SU-DHL-6 (cell line): ENCODE data around the gene EIF1AD.

Experiments
- H2AFZ ChIP-seq: fragments of 200-600 bp; sonication (generic); 2 replicates; pipeline ENCODE4 v1.6.1; 2014; ENCODE audit warnings: low read depth, mild to moderate bottlenecking, moderate library complexity, mixed read lengths, antibody characterized with exemption, low read length; ENCODE audit not compliant: severe bottlenecking
- H3F3A ChIP-seq: fragments of 200-600 bp; shearing (Covaris generic); 2 replicates; pipeline ENCODE4 v1.6.0; 2016; ENCODE audit warnings: antibody characterized with exemption, mild to moderate bottlenecking; ENCODE audit not compliant: insufficient read depth
- H3K27ac ChIP-seq: fragments of 200-600 bp; sonication (generic); 2 replicates; pipeline ENCODE4 v1.5.1; 2016; ENCODE audit warnings: low read depth, mild to moderate bottlenecking, low read length, moderate library complexity, mixed read lengths
- H3K27me3 ChIP-seq: fragments of 200-600 bp; sonication (generic), shearing (Covaris generic); 2 replicates; pipeline ENCODE4 v1.6.0; 2014; ENCODE audit warnings: mild to moderate bottlenecking, low read length
- H3K36me3 ChIP-seq: fragments of 200-600 bp; sonication (generic); 2 replicates; pipeline ENCODE4 v1.6.1; 2014; ENCODE audit warnings: mild to moderate bottlenecking, low read length, mixed read lengths
- H3K4me2 ChIP-seq: fragments of 300-600, 200-600 bp; shearing (Covaris generic), sonication (generic); 2 replicates; pipeline ENCODE4 v1.6.0; 2014; ENCODE audit warnings: low read length, low read depth, mild to moderate bottlenecking; ENCODE audit not compliant: poor library complexity, severe bottlenecking
- H3K4me3 ChIP-seq: fragments of 200-600 bp; sonication (generic); 2 replicates; pipeline ENCODE4 v1.5.1; 2014; ENCODE audit warnings: antibody characterized with exemption, low read length, mild to moderate bottlenecking, mixed read lengths; ENCODE audit not compliant: insufficient read depth, poor library complexity, severe bottlenecking
- H3K79me2 ChIP-seq: fragments of 200-600 bp; sonication (generic); 2 replicates; pipeline ENCODE4 v1.6.1; 2014; ENCODE audit warnings: mild to moderate bottlenecking, low read length, moderate library complexity; ENCODE audit not compliant: insufficient read depth
- H3K9ac ChIP-seq: fragments of 200-600 bp; sonication (generic); 2 replicates; pipeline ENCODE4 v1.7.0; 2014; ENCODE audit warnings: mild to moderate bottlenecking, low read length
- H3K9me2 ChIP-seq: fragments of 200-600 bp; sonication (generic); replicated peaks from 2 replicates; pipeline ENCODE4 v1.6.1; 2014; ENCODE audit warnings: low read length; ENCODE audit not compliant: insufficient read depth
- H3K9me3 ChIP-seq: fragments of 200-600 bp; sonication (generic); 2 replicates; pipeline ENCODE4 v1.6.1; 2014; ENCODE audit warnings: low read length, mixed read lengths; ENCODE audit not compliant: insufficient read depth
- H4K20me1 ChIP-seq: fragments of 200-600 bp; sonication (generic); 2 replicates; pipeline ENCODE4 v1.6.1; 2014; ENCODE audit warnings: low read depth, mild to moderate bottlenecking, antibody characterized with exemption, low read length, moderate library complexity, mixed read lengths
- EZH2phosphoT487 ChIP-seq: fragments of 200-600 bp; sonication (generic), shearing (Covaris generic); conservative IDR thresholded peaks from 2 replicates; pipeline ENCODE4 v1.6.1; 2018; ENCODE audit warnings: mild to moderate bottlenecking, antibody characterized with exemption, low read length, moderate library complexity, mixed read lengths
- TF ChIP-seq, protein P1 (sequence below): fragments of 200-600 bp; sonication (generic); IDR thresholded peaks from one replicate; pipeline ENCODE4 v1.5.1; 2017; ENCODE audit warnings: antibody characterized with exemption, mild to moderate bottlenecking, low read length, moderate library complexity; ENCODE audit not compliant: insufficient read depth, poor library complexity, severe bottlenecking

Gene EIF1AD

DNA sequence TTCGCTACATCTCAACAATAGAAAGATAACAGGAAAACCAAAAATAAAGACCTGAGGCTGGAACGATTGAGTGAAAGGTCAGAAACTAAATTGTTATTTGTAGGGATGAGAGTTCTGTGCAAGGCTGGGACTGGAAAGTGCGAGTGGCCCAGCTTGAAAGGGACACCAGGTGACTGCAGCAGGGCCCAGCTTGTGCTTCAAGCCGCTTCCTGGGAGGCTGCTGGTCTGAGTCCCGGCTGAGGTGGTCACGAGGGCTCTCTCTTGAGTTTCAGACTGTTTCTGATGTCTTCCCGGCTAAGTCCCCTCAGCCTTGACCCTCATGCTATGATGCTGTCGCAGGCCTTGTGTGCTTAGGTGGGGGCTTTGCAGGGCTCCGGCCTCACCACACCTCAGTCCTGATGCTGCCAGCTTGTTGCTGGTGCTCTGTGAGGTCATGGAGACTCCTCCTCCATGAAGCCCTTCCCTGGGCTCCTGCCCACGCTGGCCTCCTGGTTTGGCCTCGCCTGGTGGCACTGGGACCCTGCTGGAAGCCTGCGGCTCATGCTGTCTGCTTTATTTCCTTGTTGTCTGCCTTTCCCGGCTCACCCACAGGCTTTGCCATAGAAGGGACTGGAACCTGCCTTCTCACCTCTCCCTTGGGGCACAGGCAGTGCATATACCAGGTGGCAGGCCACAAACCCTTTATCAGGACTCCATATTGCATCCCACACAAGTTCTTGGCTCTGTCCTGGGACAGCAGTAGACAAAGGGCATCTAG lies 4.4 kb upstream of the EIF1AD start:
- H3K27ac ChIP-seq: no peak overlapping the region
- H3K4me3 ChIP-seq: no peak overlapping the region
- no peaks in the 10 kb centered on the region for H3K36me3 ChIP-seq
- peaks cover 15% of the 10 kb centered on the region for H3K79me2 ChIP-seq
- no peak overlapping the region for H2AFZ ChIP-seq
- no peaks in the 10 kb centered on the region for H3K9me2 ChIP-seq
- no peaks in the 10 kb centered on the region for H3K9me3 ChIP-seq
- H3K9ac ChIP-seq: no peak overlapping the region
- H4K20me1 ChIP-seq: no peaks in the 10 kb centered on the region
- H3F3A ChIP-seq: peaks cover 4% of the 10 kb centered on the region; the same call in 1 of the 2 replicates
- TF ChIP-seq, protein P1, sequence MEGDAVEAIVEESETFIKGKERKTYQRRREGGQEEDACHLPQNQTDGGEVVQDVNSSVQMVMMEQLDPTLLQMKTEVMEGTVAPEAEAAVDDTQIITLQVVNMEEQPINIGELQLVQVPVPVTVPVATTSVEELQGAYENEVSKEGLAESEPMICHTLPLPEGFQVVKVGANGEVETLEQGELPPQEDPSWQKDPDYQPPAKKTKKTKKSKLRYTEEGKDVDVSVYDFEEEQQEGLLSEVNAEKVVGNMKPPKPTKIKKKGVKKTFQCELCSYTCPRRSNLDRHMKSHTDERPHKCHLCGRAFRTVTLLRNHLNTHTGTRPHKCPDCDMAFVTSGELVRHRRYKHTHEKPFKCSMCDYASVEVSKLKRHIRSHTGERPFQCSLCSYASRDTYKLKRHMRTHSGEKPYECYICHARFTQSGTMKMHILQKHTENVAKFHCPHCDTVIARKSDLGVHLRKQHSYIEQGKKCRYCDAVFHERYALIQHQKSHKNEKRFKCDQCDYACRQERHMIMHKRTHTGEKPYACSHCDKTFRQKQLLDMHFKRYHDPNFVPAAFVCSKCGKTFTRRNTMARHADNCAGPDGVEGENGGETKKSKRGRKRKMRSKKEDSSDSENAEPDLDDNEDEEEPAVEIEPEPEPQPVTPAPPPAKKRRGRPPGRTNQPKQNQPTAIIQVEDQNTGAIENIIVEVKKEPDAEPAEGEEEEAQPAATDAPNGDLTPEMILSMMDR: no peak
- no peak for TF ChIP-seq EZH2phosphoT487
- no peaks in the 10 kb centered on the region for H3K27me3 ChIP-seq
- no peak overlapping the region for H3K4me2 ChIP-seq

- no peak for TF ChIP-seq EZH2phosphoT487
- Histone ChIP-seq H3K9me2 (no peaks in the 10 kb centered on the region), H3K4me2 (no peak overlapping the region), H3K36me3 (peaks cover 2% of the 10 kb centered on the region; the same call in 1 of the 2 replicates), H3K9me3 (no peaks in the 10 kb centered on the region), H3F3A (peaks cover 4% of the 10 kb centered on the region; the same call in 1 of the 2 replicates), H3K4me3 (no peak overlapping the region), H3K27ac (no peak overlapping the region), H3K79me2 (peaks cover 26% of the 10 kb centered on the region), H3K27me3 (no peaks in the 10 kb centered on the region), H3K9ac (no peak overlapping the region), H2AFZ (no peak overlapping the region), H4K20me1 (no peaks in the 10 kb centered on the region; the same call in 1 of the 2 replicates)
These were observed 2.2 kb upstream of the EIF1AD start for GRCh38 chr11:66004186-66004585.

- Histone ChIP-seq H3F3A (peaks cover 4% of the 10 kb centered on the region; the same call in 1 of the 2 replicates), H3K79me2 (peaks cover 26% of the 10 kb centered on the region), H3K27ac (0 out of 2 replicates have a peak overlapping the region, but pooled peaks have one; percentile 89), H3K9me2 (no peaks in the 10 kb centered on the region), H4K20me1 (no peaks in the 10 kb centered on the region; the same call in 1 of the 2 replicates), H3K4me2 (peak overlapping the region; percentile 80), H2AFZ (no peak overlapping the region), H3K9me3 (no peaks in the 10 kb centered on the region), H3K36me3 (peaks cover 3% of the 10 kb centered on the region; the same call in 1 of the 2 replicates), H3K27me3 (no peaks in the 10 kb centered on the region), H3K4me3 (peak overlapping the region; percentile 87), H3K9ac (peak overlapping the region; percentile 78)
- TF ChIP-seq, protein P1: no peak
- no peak for TF ChIP-seq EZH2phosphoT487
These were observed 1.3 kb upstream of the EIF1AD start for GRCh38 chr11:66003291-66003690.
